ENCODE measurements around the gene WFDC10A.
A peak's percentile ranks its signal among the peaks of the same experiment; 100 is the strongest.
"Not testable (repeated sequence)": the region's sequence is repeated elsewhere in the genome, so short reads cannot be mapped to it uniquely, and the experiment has no call there.

The WFDC10A gene

GRCh38 chr20:45629496-45630100, at the start of gene WFDC10A:
Gene WFDC10A (plus strand): TSS chr20:45629739. CDS start chr20:45629814, 75 bp downstream.
- DNase-seq (ENCODE audit: low spot score), result peak; percentile 33

GRCh38 chr20:45581702-45582101, 47.8 kb upstream of the WFDC10A start:
- no peak for DNase-seq (ENCODE audit: low spot score)

- DNase-seq (ENCODE audit: low spot score), result no peak
Observed at GRCh38 chr20:45583502-45583901, 46.0 kb upstream of the WFDC10A start.

- DNase-seq (ENCODE audit: low spot score), result not testable (repeated sequence)
Observed at GRCh38 chr20:45584294-45584693, 45.2 kb upstream of the WFDC10A start.

GRCh38 chr20:45585986-45586385, 43.6 kb upstream of the WFDC10A start:
- DNase-seq (ENCODE audit: low spot score), result not testable (repeated sequence)

GRCh38 chr20:45588800-45589199, 40.7 kb upstream of the WFDC10A start:
- DNase-seq (ENCODE audit: low spot score), result no peak

- no peak for DNase-seq (ENCODE audit: low spot score)
Observed at GRCh38 chr20:45589725-45590124, 39.8 kb upstream of the WFDC10A start.

- DNase-seq (ENCODE audit: low spot score), result peak; percentile 32
Observed at GRCh38 chr20:45592574-45593189, 36.9 kb upstream of the WFDC10A start.

- DNase-seq (ENCODE audit: low spot score), result no peak
Observed at GRCh38 chr20:45593498-45593897, 36.0 kb upstream of the WFDC10A start.

- DNase-seq (ENCODE audit: low spot score), result no peak
Observed at GRCh38 chr20:45595235-45595634, 34.3 kb upstream of the WFDC10A start.

GRCh38 chr20:45607810-45608209, 21.7 kb upstream of the WFDC10A start:
- DNase-seq (ENCODE audit: low spot score), result no peak

GRCh38 chr20:45611054-45611453, 18.5 kb upstream of the WFDC10A start:
- no peak for DNase-seq (ENCODE audit: low spot score)

- no peak for DNase-seq (ENCODE audit: low spot score)
Observed at GRCh38 chr20:45612314-45612713, 17.2 kb upstream of the WFDC10A start.

GRCh38 chr20:45617591-45617990, 11.9 kb upstream of the WFDC10A start:
- no peak for DNase-seq (ENCODE audit: low spot score)

GRCh38 chr20:45621593-45621992, 7.9 kb upstream of the WFDC10A start:
- no peak for DNase-seq (ENCODE audit: low spot score)

GRCh38 chr20:45626540-45626939, 3.0 kb upstream of the WFDC10A start:
- DNase-seq (ENCODE audit: low spot score), result no peak

- DNase-seq (ENCODE audit: low spot score), result no peak
Observed at GRCh38 chr20:45630371-45630770, 832 bp downstream of the WFDC10A start.

- no peak for DNase-seq (ENCODE audit: low spot score)
Observed at GRCh38 chr20:45631184-45631583, 1.6 kb downstream of the WFDC10A start, which contains the start of gene WFDC9. Gene WFDC9 (minus strand): TSS chr20:45631284. CDS start chr20:45610181, 21,103 bp downstream.

GRCh38 chr20:45636513-45636912, 7.0 kb downstream of the WFDC10A start:
- DNase-seq (ENCODE audit: low spot score), result no peak

- no peak for DNase-seq (ENCODE audit: low spot score)
Observed at GRCh38 chr20:45639687-45640086, 10.1 kb downstream of the WFDC10A start.

- not testable (repeated sequence) for DNase-seq (ENCODE audit: low spot score)
Observed at GRCh38 chr20:45641076-45641475, 11.5 kb downstream of the WFDC10A start.

- DNase-seq (ENCODE audit: low spot score), result not testable (repeated sequence)
Observed at GRCh38 chr20:45645869-45646268, 16.3 kb downstream of the WFDC10A start.

GRCh38 chr20:45646875-45647274, 17.3 kb downstream of the WFDC10A start:
- DNase-seq (ENCODE audit: low spot score), result no peak

All from cerebellar cortex (tissue), 1 donor.